Measurements from ENCODE around the gene PKD1.
"Not testable (repeated sequence)": the region's sequence is repeated elsewhere in the genome, so short reads cannot be mapped to it uniquely, and the experiment has no call there.

PKD1 gene

GRCh38 chr16:2126161-2126743 lies 9.4 kb downstream of the PKD1 start:
- DNase-seq, result peak in 46 of 56 donors; percentile 32 to 89 (median 68)

GRCh38 chr16:2125609-2126008 lies 10.1 kb downstream of the PKD1 start:
- not testable (repeated sequence) for DNase-seq

GRCh38 chr16:2124694-2125444 lies 10.8 kb downstream of the PKD1 start:
- peak in 32 of 56 donors; percentile 14 to 72 (median 45) for DNase-seq

- DNase-seq, result peak in 1 of 56 donors; percentile 51
Observed at GRCh38 chr16:2124377-2124693, 11.4 kb downstream of the PKD1 start.

- DNase-seq, result peak in 1 of 56 donors; percentile 22
Observed at GRCh38 chr16:2123706-2124376, 11.9 kb downstream of the PKD1 start.

GRCh38 chr16:2122934-2123683 lies 12.6 kb downstream of the PKD1 start:
- not testable (repeated sequence) for DNase-seq

- no peak for DNase-seq
Observed at GRCh38 chr16:2122429-2122828, 13.3 kb downstream of the PKD1 start.

GRCh38 chr16:2121853-2122252 lies 13.8 kb downstream of the PKD1 start:
- peak in 34 of 56 donors; percentile 4 to 69 (median 34) for DNase-seq

- peak in 41 of 56 donors; percentile 9 to 85 (median 41) for DNase-seq
Observed at GRCh38 chr16:2121325-2121724, 14.4 kb downstream of the PKD1 start.

- DNase-seq, result not testable (repeated sequence)
Observed at GRCh38 chr16:2117960-2118722, 17.6 kb downstream of the PKD1 start.

GRCh38 chr16:2117341-2117740 lies 18.4 kb downstream of the PKD1 start:
- not testable (repeated sequence) for DNase-seq

- DNase-seq, result not testable (repeated sequence)
Observed at GRCh38 chr16:2116428-2116827, 19.3 kb downstream of the PKD1 start.

GRCh38 chr16:2115591-2115973 lies 20.1 kb downstream of the PKD1 start:
- no peak for DNase-seq

- DNase-seq, result not testable (repeated sequence)
Observed at GRCh38 chr16:2114885-2115590, 20.7 kb downstream of the PKD1 start.

- DNase-seq, result not testable (repeated sequence)
Observed at GRCh38 chr16:2114225-2114624, 21.5 kb downstream of the PKD1 start.

- not testable (repeated sequence) for DNase-seq
Observed at GRCh38 chr16:2112539-2113106, 23.1 kb downstream of the PKD1 start.

GRCh38 chr16:2111412-2112335 lies 24.0 kb downstream of the PKD1 start:
- DNase-seq, result not testable (repeated sequence)

- DNase-seq, result not testable (repeated sequence)
Observed at GRCh38 chr16:2111009-2111353, 24.7 kb downstream of the PKD1 start.
